CD8-positive, alpha-beta memory T cell (primary cell): ENCODE measurements around the gene ELK4. TPM values are rescaled to one million over a fixed set of nuclear protein-coding genes. Genes with fewer than 3 reads are reported as not detected.
A peak's percentile ranks its signal among the peaks of the same experiment; 100 is the strongest.

Experiments
- CTCF ChIA-PET: fragments of 350-600 bp; sonication (Branson Sonifier 250); formaldehyde crosslinking; loops from one replicate; lab custom pipeline; 2021; ENCODE audit warnings: antibody characterized with exemption; lab: Charles Lee
- POLR2A ChIA-PET: fragments of 350-600 bp; sonication (Branson Sonifier 250); formaldehyde crosslinking; loops from one replicate; lab custom pipeline; 2021; ENCODE audit warnings: antibody characterized with exemption; lab: Charles Lee
- DNase-seq, 5 donors: peaks; one replicate each; pipeline versions ENCODE4 v3.0.0 to v3.0.0-alpha.2; 2020 to 2022; ENCODE audit warnings: mixed read lengths in 1 of 5
- H3K27ac ChIP-seq: one replicate; pipeline ENCODE4 v1.7.0; 2013; ENCODE audit warnings: low read depth, mild to moderate bottlenecking, low read length, moderate library complexity
- H3K27me3 ChIP-seq: 2 replicates; pipeline ENCODE4 v1.7.0; 2013; ENCODE audit warnings: low read length, mild to moderate bottlenecking; ENCODE audit not compliant: insufficient read depth, poor library complexity, severe bottlenecking
- H3K36me3 ChIP-seq: 2 replicates; pipeline ENCODE4 v1.7.0; 2013; ENCODE audit warnings: mild to moderate bottlenecking, low read length, moderate library complexity; ENCODE audit not compliant: insufficient read depth
- H3K4me1 ChIP-seq: 2 replicates; pipeline ENCODE4 v1.7.0; 2013; ENCODE audit warnings: mild to moderate bottlenecking, low read length, moderate library complexity; ENCODE audit not compliant: insufficient read depth
- H3K4me3 ChIP-seq: 2 replicates; pipeline ENCODE4 v1.7.0; 2013; ENCODE audit warnings: mild to moderate bottlenecking, low read length
- H3K9me3 ChIP-seq: 2 replicates; pipeline ENCODE4 v1.7.0; 2013; ENCODE audit warnings: mild to moderate bottlenecking, low read length
- H3K27ac Mint-ChIP-seq, 8 donors: one replicate each; pipeline ENCODE4 v1.8.0; 2020 to 2021; ENCODE audit warnings: mixed read lengths in 8 of 8, mild to moderate bottlenecking in 6 of 8, inconsistent platforms in 3 of 8, moderate library complexity in 3 of 8
- H3K27me3 Mint-ChIP-seq, 2 donors: one replicate each; pipeline ENCODE4 v1.8.0; 2020 to 2021; ENCODE audit warnings: mixed read lengths in 2 of 2, mild to moderate bottlenecking in 1 of 2, moderate library complexity in 1 of 2
- H3K36me3 Mint-ChIP-seq, 3 donors: one replicate each; pipeline ENCODE4 v1.8.0; 2020 to 2021; ENCODE audit warnings: mixed read lengths in 3 of 3, inconsistent platforms in 1 of 3, mild to moderate bottlenecking in 1 of 3
- H3K4me1 Mint-ChIP-seq, 3 donors: one replicate each; pipeline ENCODE4 v1.8.0; 2020 to 2021; ENCODE audit warnings: mixed read lengths in 3 of 3, inconsistent platforms in 1 of 3, mild to moderate bottlenecking in 1 of 3
- H3K4me3 Mint-ChIP-seq, 7 donors: one replicate each; pipeline ENCODE4 v1.8.0; 2020 to 2021; ENCODE audit warnings: mixed read lengths in 7 of 7, mild to moderate bottlenecking in 6 of 7, moderate library complexity in 4 of 7, inconsistent platforms in 2 of 7
- H3K9me3 Mint-ChIP-seq, 5 donors: one replicate each; pipeline ENCODE4 v1.8.0; 2020 to 2022; ENCODE audit warnings: mixed read lengths in 5 of 5, mild to moderate bottlenecking in 3 of 5, moderate library complexity in 2 of 5, inconsistent platforms in 1 of 5
- polyA plus RNA-seq: library from polyadenylated mRNA; unstranded; fragments of 300-500 nt; fragmentation: Illumina TruSeq; gene quantifications from one replicate; pipeline ENCODE4 v1.2.3, GENCODE V29; 2021
- total RNA-seq, 2 experiments: library from RNA; stranded (reverse); gene quantifications; one replicate each; pipeline ENCODE4 v1.2.3, GENCODE V29; 2021

The ELK4 gene
- total and polyA plus RNA-seq, 3 experiments from 2014 or later, result 6.1 to 88.7 (median 83.3) TPM

- Mint-ChIP-seq H3K27ac (peak overlapping the region in 5 of 8 donors; percentile 14 to 90 (median 40)), H3K4me3 (no peak overlapping the region), H3K36me3 (peaks cover 5 to 82% (median 21%) of the 10 kb centered on the region in 3 donors), H3K4me1 (peaks cover 55 to 70% (median 62%) of the 10 kb centered on the region in 3 donors), H3K27me3 (no peaks in the 10 kb centered on the region), H3K9me3 (no peaks in the 10 kb centered on the region)
- H3K4me3 ChIP-seq, result no peak overlapping the region
- ChIA-PET POLR2A (no interaction called here), CTCF (interaction anchor here (0.8 to 2.8 kb wide), 5 partner anchors 9 to 34 kb away, joined by 3 to 15 read pairs (median 5); partner anchors contain the start of gene ELK4)
- H3K9me3 ChIP-seq, result no peaks in the 10 kb centered on the region
- peaks cover 36% of the 10 kb centered on the region for H3K4me1 ChIP-seq
- no peaks in the 10 kb centered on the region for H3K27me3 ChIP-seq
- H3K27ac ChIP-seq, result no peak overlapping the region
- no peak for DNase-seq
- H3K36me3 ChIP-seq, result peaks cover 13% of the 10 kb centered on the region
Measured at GRCh38 chr1:205623646-205624045, 8.2 kb downstream of the ELK4 start.

- H3K9me3 ChIP-seq, result no peaks in the 10 kb centered on the region
- no peak overlapping the region for H3K27ac ChIP-seq
- no peaks in the 10 kb centered on the region for H3K9me3 Mint-ChIP-seq
- H3K4me1 Mint-ChIP-seq, result peaks cover 27 to 48% (median 39%) of the 10 kb centered on the region in 3 donors
- no peak overlapping the region for H3K4me3 Mint-ChIP-seq
- peaks cover 8% of the 10 kb centered on the region for H3K4me1 ChIP-seq
- H3K27ac Mint-ChIP-seq, result peak overlapping the region in 6 of 8 donors; percentile 21 to 88 (median 50)
- H3K36me3 ChIP-seq, result peaks cover 37% of the 10 kb centered on the region
- no peaks in the 10 kb centered on the region for H3K27me3 ChIP-seq
- no peaks in the 10 kb centered on the region for H3K27me3 Mint-ChIP-seq
- DNase-seq, result no peak
- no peak overlapping the region for H3K4me3 ChIP-seq
- ChIA-PET CTCF (interaction anchor here (1.4 kb wide), 1 partner anchor 28 kb away, joined by 4 read pairs; no protein-coding TSS in a partner anchor), POLR2A (no interaction called here)
- H3K36me3 Mint-ChIP-seq, result peaks cover 5 to 84% (median 23%) of the 10 kb centered on the region in 3 donors
Measured at GRCh38 chr1:205620269-205620668, 11.5 kb downstream of the ELK4 start.

GRCh38 chr1:205619376-205619775 lies 12.4 kb downstream of the ELK4 start:
- H3K9me3 ChIP-seq, result no peaks in the 10 kb centered on the region
- peaks cover 5 to 82% (median 25%) of the 10 kb centered on the region in 3 donors for H3K36me3 Mint-ChIP-seq
- no peak overlapping the region for H3K4me3 ChIP-seq
- no peaks in the 10 kb centered on the region for H3K4me1 ChIP-seq
- no peaks in the 10 kb centered on the region for H3K9me3 Mint-ChIP-seq
- POLR2A ChIA-PET, result no interaction called here
- no peak overlapping the region for H3K27ac ChIP-seq
- H3K27ac Mint-ChIP-seq, result peak overlapping the region in 1 of 8 donors; percentile 88
- peaks cover 18 to 45% (median 37%) of the 10 kb centered on the region in 3 donors for H3K4me1 Mint-ChIP-seq
- H3K36me3 ChIP-seq, result peaks cover 40% of the 10 kb centered on the region
- no peak overlapping the region for H3K4me3 Mint-ChIP-seq
- no peaks in the 10 kb centered on the region for H3K27me3 ChIP-seq
- CTCF ChIA-PET, result interaction anchor here (1.4 kb wide), 1 partner anchor 27 kb away, joined by 4 read pairs; no protein-coding TSS in a partner anchor
- no peaks in the 10 kb centered on the region for H3K27me3 Mint-ChIP-seq
- DNase-seq, result no peak

GRCh38 chr1:205616563-205617293 lies 15.1 kb downstream of the ELK4 start:
- H3K36me3 ChIP-seq, result peaks cover 37% of the 10 kb centered on the region
- no peaks in the 10 kb centered on the region for H3K9me3 Mint-ChIP-seq
- no peaks in the 10 kb centered on the region for H3K4me1 ChIP-seq
- no peaks in the 10 kb centered on the region for H3K27me3 Mint-ChIP-seq
- peak overlapping the region in 2 of 8 donors; percentile 45 to 54 for H3K27ac Mint-ChIP-seq
- H3K27ac ChIP-seq, result no peak overlapping the region
- no peak overlapping the region for H3K4me3 ChIP-seq
- no peaks in the 10 kb centered on the region for H3K9me3 ChIP-seq
- H3K4me1 Mint-ChIP-seq, result peaks cover 19 to 50% (median 42%) of the 10 kb centered on the region in 3 donors
- peaks cover 5 to 83% (median 27%) of the 10 kb centered on the region in 3 donors for H3K36me3 Mint-ChIP-seq
- H3K27me3 ChIP-seq, result no peaks in the 10 kb centered on the region
- DNase-seq, result no peak
- no peak overlapping the region for H3K4me3 Mint-ChIP-seq
- CTCF ChIA-PET, result interaction anchor here (1.0 to 1.2 kb wide), 2 partner anchors 25 kb away, joined by 3 read pairs; no protein-coding TSS in a partner anchor
- POLR2A ChIA-PET, result no interaction called here

GRCh38 chr1:205615789-205616188 lies 16.0 kb downstream of the ELK4 start:
- H3K4me1 Mint-ChIP-seq, result peaks cover 27 to 56% (median 51%) of the 10 kb centered on the region in 3 donors
- Histone ChIP-seq H3K27me3 (no peaks in the 10 kb centered on the region), H3K4me1 (peaks cover 7% of the 10 kb centered on the region), H3K27ac (no peak overlapping the region), H3K4me3 (no peak overlapping the region), H3K9me3 (no peaks in the 10 kb centered on the region), H3K36me3 (peaks cover 37% of the 10 kb centered on the region)
- ChIA-PET POLR2A (no interaction called here), CTCF (interaction anchor here (1.0 kb wide), 2 partner anchors 24 to 42 kb away, joined by 3 to 4 read pairs; no protein-coding TSS in a partner anchor)
- no peak overlapping the region for H3K4me3 Mint-ChIP-seq
- H3K36me3 Mint-ChIP-seq, result peaks cover 5 to 88% (median 26%) of the 10 kb centered on the region in 3 donors
- no peaks in the 10 kb centered on the region for H3K27me3 Mint-ChIP-seq
- no peaks in the 10 kb centered on the region for H3K9me3 Mint-ChIP-seq
- DNase-seq, result no peak
- peak overlapping the region in 5 of 8 donors; percentile 45 to 78 (median 66) for H3K27ac Mint-ChIP-seq

- Histone ChIP-seq H3K9me3 (no peaks in the 10 kb centered on the region), H3K4me3 (no peak overlapping the region), H3K36me3 (peaks cover 29% of the 10 kb centered on the region), H3K27me3 (no peaks in the 10 kb centered on the region), H3K4me1 (peaks cover 19% of the 10 kb centered on the region), H3K27ac (no peak overlapping the region)
- Mint-ChIP-seq H3K27me3 (no peaks in the 10 kb centered on the region), H3K9me3 (no peaks in the 10 kb centered on the region), H3K36me3 (peaks cover 0 to 85% (median 19%) of the 10 kb centered on the region in 3 donors), H3K27ac (peak overlapping the region in 2 of 8 donors; percentile 33 to 56), H3K4me3 (no peak overlapping the region), H3K4me1 (peaks cover 32 to 60% (median 58%) of the 10 kb centered on the region in 3 donors)
- CTCF ChIA-PET, result interaction anchor here (1.3 to 3.0 kb wide), 4 partner anchors 17 to 45 kb away, joined by 4 to 9 read pairs (median 6); partner anchors contain the start of gene ELK4
- no peak for DNase-seq
- POLR2A ChIA-PET, result no interaction called here
Measured at GRCh38 chr1:205613854-205614412, 17.9 kb downstream of the ELK4 start.

GRCh38 chr1:205612556-205612955 lies 19.3 kb downstream of the ELK4 start:
- H3K4me1 ChIP-seq, result peaks cover 19% of the 10 kb centered on the region
- H3K27me3 Mint-ChIP-seq, result no peaks in the 10 kb centered on the region
- H3K27ac Mint-ChIP-seq, result no peak overlapping the region
- H3K27ac ChIP-seq, result no peak overlapping the region
- H3K27me3 ChIP-seq, result no peaks in the 10 kb centered on the region
- H3K4me3 ChIP-seq, result no peak overlapping the region
- POLR2A ChIA-PET, result no interaction called here
- peaks cover 0 to 84% (median 21%) of the 10 kb centered on the region in 3 donors for H3K36me3 Mint-ChIP-seq
- H3K9me3 ChIP-seq, result no peaks in the 10 kb centered on the region
- peaks cover 20% of the 10 kb centered on the region for H3K36me3 ChIP-seq
- CTCF ChIA-PET, result interaction anchor here (0.7 to 3.0 kb wide), 3 partner anchors 20 to 461 kb away, joined by 3 to 9 read pairs (median 7); partner anchors contain the start of gene ELK4
- no peak for DNase-seq
- H3K4me3 Mint-ChIP-seq, result no peak overlapping the region
- peaks cover 34 to 69% (median 68%) of the 10 kb centered on the region in 3 donors for H3K4me1 Mint-ChIP-seq
- no peaks in the 10 kb centered on the region for H3K9me3 Mint-ChIP-seq
